EH (cell line): ENCODE measurements around the gene YTHDF1.

Source experiments
- DNase-seq: peaks from one replicate; pipeline ENCODE4 v3.0.0-alpha.2; 2015; ENCODE audit warnings: low read depth

Gene YTHDF1

GRCh38 chr20:63248835-63249591, 33.1 kb upstream of the YTHDF1 start:
- no peak for DNase-seq

- no peak for DNase-seq
Observed at GRCh38 chr20:63247671-63248228, 31.8 kb upstream of the YTHDF1 start.

- no peak for DNase-seq
Observed at GRCh38 chr20:63246490-63247288, 30.8 kb upstream of the YTHDF1 start.

GRCh38 chr20:63244468-63244867, 28.5 kb upstream of the YTHDF1 start:
- no peak for DNase-seq

GRCh38 chr20:63243604-63244247, 27.8 kb upstream of the YTHDF1 start:
- no peak for DNase-seq

GRCh38 chr20:63242736-63243135, 26.8 kb upstream of the YTHDF1 start:
- DNase-seq = no peak

- no peak for DNase-seq
Observed at GRCh38 chr20:63241272-63241671, 25.3 kb upstream of the YTHDF1 start.

GRCh38 chr20:63240004-63240403, 24.1 kb upstream of the YTHDF1 start:
- no peak for DNase-seq

GRCh38 chr20:63239431-63239830, 23.5 kb upstream of the YTHDF1 start:
- no peak for DNase-seq

GRCh38 chr20:63238514-63239125, 22.7 kb upstream of the YTHDF1 start:
- no peak for DNase-seq

- DNase-seq = no peak
Observed at GRCh38 chr20:63238031-63238430, 22.1 kb upstream of the YTHDF1 start.

GRCh38 chr20:63236116-63236837, 20.3 kb upstream of the YTHDF1 start:
- no peak for DNase-seq

- no peak for DNase-seq
Observed at GRCh38 chr20:63235399-63235983, 19.6 kb upstream of the YTHDF1 start, which contains the start of gene BIRC7. TSS of gene BIRC7 (plus strand) at chr20:63235905. CDS start at chr20:63236097, 192 bp downstream.

GRCh38 chr20:63234693-63235398, 18.9 kb upstream of the YTHDF1 start:
- peak; percentile 17 for DNase-seq

GRCh38 chr20:63233924-63234323, 18.0 kb upstream of the YTHDF1 start:
- no peak for DNase-seq

- no peak for DNase-seq
Observed at GRCh38 chr20:63233061-63233344, 17.1 kb upstream of the YTHDF1 start.

GRCh38 chr20:63232235-63233060, 16.5 kb upstream of the YTHDF1 start:
- DNase-seq = peak; percentile 98

GRCh38 chr20:63230800-63231268, 14.9 kb upstream of the YTHDF1 start:
- peak; percentile 67 for DNase-seq

GRCh38 chr20:63228806-63229205, 12.9 kb upstream of the YTHDF1 start:
- DNase-seq = no peak
